ENCODE data around the gene BAG2. TPM values are rescaled to one million over a fixed set of nuclear protein-coding genes. Genes with fewer than 3 reads are reported as not detected.

Gene BAG2
- polyA plus RNA-seq, 1 donor from 2014 or later = 3.2 TPM

DNA sequence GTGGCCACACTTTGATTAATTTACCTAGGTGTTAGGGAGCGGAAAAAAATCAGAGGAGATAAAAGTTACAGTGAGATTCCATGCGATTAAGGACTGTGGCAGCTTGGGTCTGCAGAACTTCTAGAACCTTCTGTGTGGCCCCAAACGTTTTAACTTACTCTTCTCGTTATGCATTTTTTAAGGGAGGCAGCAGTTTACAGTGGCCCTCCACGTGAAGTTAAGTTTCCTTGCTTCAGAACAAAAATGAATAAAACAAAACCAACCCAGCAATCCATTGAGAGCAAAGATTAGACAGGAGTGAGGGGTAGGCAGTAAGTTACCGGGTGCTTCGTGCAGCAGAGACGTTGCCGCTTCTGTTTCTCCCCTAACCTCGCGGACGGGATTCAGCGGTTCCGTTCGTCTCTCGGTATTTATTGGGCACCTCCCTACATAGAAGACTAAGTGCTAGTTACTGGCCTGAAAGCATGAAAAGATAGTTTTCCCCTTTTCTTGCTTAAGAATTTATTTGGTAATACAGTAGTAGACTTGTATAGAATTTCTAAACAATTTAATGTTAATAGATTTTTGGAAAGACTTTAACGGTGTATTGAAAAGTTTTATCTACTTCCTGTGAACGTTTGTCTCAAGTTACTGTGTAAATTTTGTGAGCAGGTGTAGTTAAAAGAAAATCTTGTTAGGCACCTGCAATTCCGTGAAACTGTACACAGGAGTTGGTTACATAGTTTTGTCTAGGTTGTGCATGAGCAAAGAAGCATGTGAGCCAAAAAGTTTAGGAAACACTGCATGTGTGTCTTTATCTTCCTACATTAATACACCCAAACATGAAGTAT lies 1.1 kb downstream of the BAG2 start:
- no peaks in the 10 kb centered on the region for H3K27me3 ChIP-seq (ENCODE audit: insufficient read depth, low read depth, low read length)
- H2AFZ ChIP-seq (ENCODE audit: low read depth, low read length) = peak overlapping the region; percentile 42
- H3K36me3 ChIP-seq (ENCODE audit: insufficient read depth, low read length) = no peaks in the 10 kb centered on the region
- peak overlapping the region; percentile 53 for H3K4me2 ChIP-seq (ENCODE audit: low read length)
- peak overlapping the region; percentile 83 for H3K4me3 ChIP-seq (ENCODE audit: low read length)
- peak overlapping the region; percentile 30 for H3K27ac ChIP-seq (ENCODE audit: low read length)
- H4K20me1 ChIP-seq (ENCODE audit: insufficient read depth) = no peaks in the 10 kb centered on the region
- no peaks in the 10 kb centered on the region for H3K9me2 ChIP-seq (ENCODE audit: insufficient read depth, low read length)
- H3K9me3 ChIP-seq (ENCODE audit: low read length) = no peaks in the 10 kb centered on the region
- H3K9ac ChIP-seq (ENCODE audit: low read length) = peak overlapping the region; percentile 74
- H3F3A ChIP-seq (ENCODE audit: insufficient read depth, low read length, poor library complexity, severe bottlenecking) = no peaks in the 10 kb centered on the region
- no peaks in the 10 kb centered on the region for H3K79me2 ChIP-seq (replicated peaks; ENCODE audit: insufficient read depth, low read length)
- no peak for TF ChIP-seq EP300 (conservative IDR thresholded peaks at IDR 0.05; ENCODE audit: poor library complexity, severe bottlenecking)
- no peak for TF ChIP-seq SMC3 (conservative IDR thresholded peaks at IDR 0.05; ENCODE audit: poor library complexity)
- no peak for TF ChIP-seq TAF1 (IDR thresholded peaks at IDR 0.05; ENCODE audit: low read depth)
- TF ChIP-seq RAD21 (conservative IDR thresholded peaks at IDR 0.05) = no peak
- no peak for TF ChIP-seq POLR2AphosphoS5 (IDR thresholded peaks at IDR 0.05)
- TF ChIP-seq, protein P1, sequence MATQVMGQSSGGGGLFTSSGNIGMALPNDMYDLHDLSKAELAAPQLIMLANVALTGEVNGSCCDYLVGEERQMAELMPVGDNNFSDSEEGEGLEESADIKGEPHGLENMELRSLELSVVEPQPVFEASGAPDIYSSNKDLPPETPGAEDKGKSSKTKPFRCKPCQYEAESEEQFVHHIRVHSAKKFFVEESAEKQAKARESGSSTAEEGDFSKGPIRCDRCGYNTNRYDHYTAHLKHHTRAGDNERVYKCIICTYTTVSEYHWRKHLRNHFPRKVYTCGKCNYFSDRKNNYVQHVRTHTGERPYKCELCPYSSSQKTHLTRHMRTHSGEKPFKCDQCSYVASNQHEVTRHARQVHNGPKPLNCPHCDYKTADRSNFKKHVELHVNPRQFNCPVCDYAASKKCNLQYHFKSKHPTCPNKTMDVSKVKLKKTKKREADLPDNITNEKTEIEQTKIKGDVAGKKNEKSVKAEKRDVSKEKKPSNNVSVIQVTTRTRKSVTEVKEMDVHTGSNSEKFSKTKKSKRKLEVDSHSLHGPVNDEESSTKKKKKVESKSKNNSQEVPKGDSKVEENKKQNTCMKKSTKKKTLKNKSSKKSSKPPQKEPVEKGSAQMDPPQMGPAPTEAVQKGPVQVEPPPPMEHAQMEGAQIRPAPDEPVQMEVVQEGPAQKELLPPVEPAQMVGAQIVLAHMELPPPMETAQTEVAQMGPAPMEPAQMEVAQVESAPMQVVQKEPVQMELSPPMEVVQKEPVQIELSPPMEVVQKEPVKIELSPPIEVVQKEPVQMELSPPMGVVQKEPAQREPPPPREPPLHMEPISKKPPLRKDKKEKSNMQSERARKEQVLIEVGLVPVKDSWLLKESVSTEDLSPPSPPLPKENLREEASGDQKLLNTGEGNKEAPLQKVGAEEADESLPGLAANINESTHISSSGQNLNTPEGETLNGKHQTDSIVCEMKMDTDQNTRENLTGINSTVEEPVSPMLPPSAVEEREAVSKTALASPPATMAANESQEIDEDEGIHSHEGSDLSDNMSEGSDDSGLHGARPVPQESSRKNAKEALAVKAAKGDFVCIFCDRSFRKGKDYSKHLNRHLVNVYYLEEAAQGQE (IDR thresholded peaks at IDR 0.05; ENCODE audit: borderline replicate concordance) = no peak
- TF ChIP-seq EZH2 (IDR thresholded peaks at IDR 0.05; ENCODE audit: borderline replicate concordance, insufficient read depth, low read length, poor library complexity, severe bottlenecking) = no peak

DNA sequence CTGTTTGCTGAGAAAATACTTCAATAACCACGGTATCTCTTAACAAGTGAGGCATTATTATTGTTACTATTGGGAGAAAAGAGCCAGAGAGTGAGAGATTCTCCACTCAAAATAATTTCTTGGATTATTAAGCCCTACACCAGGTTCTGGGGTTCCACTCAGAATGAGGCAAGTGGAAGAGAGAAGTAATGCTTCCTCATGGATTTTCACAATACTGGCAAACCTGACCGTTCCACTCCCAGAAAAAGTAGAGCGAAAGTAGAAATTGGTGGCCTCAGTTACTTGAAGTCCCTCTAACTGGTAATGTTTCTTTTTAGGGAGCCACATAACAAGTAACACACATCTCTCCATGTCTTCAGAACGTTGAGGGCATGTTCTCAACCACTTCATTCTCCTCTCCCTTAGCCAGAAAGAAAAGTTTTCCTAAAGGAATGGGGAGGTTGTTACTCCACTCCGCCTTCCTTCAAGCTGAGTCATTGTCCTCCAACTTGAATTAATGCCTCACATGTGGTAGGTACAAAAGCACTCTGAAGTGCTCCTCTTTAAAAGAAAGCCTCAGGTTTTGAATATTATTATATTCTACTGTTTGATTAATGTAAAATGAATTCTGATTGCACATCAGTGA lies 1.9 kb downstream of the BAG2 start:
- Histone ChIP-seq H3K27me3 (ENCODE audit: insufficient read depth, low read depth, low read length) (no peaks in the 10 kb centered on the region), H3K4me2 (ENCODE audit: low read length) (no peak overlapping the region), H3F3A (ENCODE audit: insufficient read depth, low read length, poor library complexity, severe bottlenecking) (no peaks in the 10 kb centered on the region), H2AFZ (ENCODE audit: low read depth, low read length) (no peak overlapping the region), H3K79me2 (replicated peaks; ENCODE audit: insufficient read depth, low read length) (no peaks in the 10 kb centered on the region), H3K4me3 (ENCODE audit: low read length) (peak overlapping the region; percentile 83), H3K36me3 (ENCODE audit: insufficient read depth, low read length) (no peaks in the 10 kb centered on the region), H3K9ac (ENCODE audit: low read length) (no peak overlapping the region), H3K9me2 (ENCODE audit: insufficient read depth, low read length) (no peaks in the 10 kb centered on the region), H3K9me3 (ENCODE audit: low read length) (no peaks in the 10 kb centered on the region), H4K20me1 (ENCODE audit: insufficient read depth) (no peaks in the 10 kb centered on the region), H3K27ac (ENCODE audit: low read length) (no peak overlapping the region)
- TF ChIP-seq EP300 (conservative IDR thresholded peaks at IDR 0.05; ENCODE audit: poor library complexity, severe bottlenecking) = no peak

DNA sequence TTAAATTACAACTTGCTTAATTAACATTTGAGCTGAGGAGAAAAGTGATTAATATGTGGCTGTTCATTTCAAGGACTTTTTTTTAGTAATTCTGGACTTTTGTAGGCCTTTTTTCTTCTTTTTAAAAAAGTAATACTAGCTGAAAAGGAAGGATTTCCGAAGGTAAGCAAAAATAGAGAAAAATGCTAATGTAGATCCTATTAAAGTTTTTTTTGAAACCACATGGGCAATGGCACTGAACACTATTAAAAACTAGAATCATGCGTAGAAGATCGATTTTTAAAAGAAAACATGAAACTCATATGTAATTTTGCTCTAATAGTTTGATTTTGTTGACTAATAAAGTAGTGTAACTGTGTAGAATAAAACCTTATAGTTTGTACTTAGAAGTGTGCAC lies 2.4 kb downstream of the BAG2 start:
- Histone ChIP-seq H3K9me3 (ENCODE audit: low read length) (no peaks in the 10 kb centered on the region), H4K20me1 (ENCODE audit: insufficient read depth) (no peaks in the 10 kb centered on the region), H3F3A (ENCODE audit: insufficient read depth, low read length, poor library complexity, severe bottlenecking) (no peaks in the 10 kb centered on the region), H3K4me3 (ENCODE audit: low read length) (no peak overlapping the region), H3K9me2 (ENCODE audit: insufficient read depth, low read length) (no peaks in the 10 kb centered on the region), H3K79me2 (replicated peaks; ENCODE audit: insufficient read depth, low read length) (no peaks in the 10 kb centered on the region), H3K27ac (ENCODE audit: low read length) (no peak overlapping the region), H2AFZ (ENCODE audit: low read depth, low read length) (no peak overlapping the region), H3K9ac (ENCODE audit: low read length) (no peak overlapping the region), H3K27me3 (ENCODE audit: insufficient read depth, low read depth, low read length) (no peaks in the 10 kb centered on the region), H3K36me3 (ENCODE audit: insufficient read depth, low read length) (no peaks in the 10 kb centered on the region), H3K4me2 (ENCODE audit: low read length) (no peak overlapping the region)
- TF ChIP-seq TAF1 (IDR thresholded peaks at IDR 0.05; ENCODE audit: low read depth) (no peak), EZH2 (IDR thresholded peaks at IDR 0.05; ENCODE audit: borderline replicate concordance, insufficient read depth, low read length, poor library complexity, severe bottlenecking) (no peak), MXI1 (conservative IDR thresholded peaks at IDR 0.05; ENCODE audit: poor library complexity, severe bottlenecking) (no peak)
- TF ChIP-seq, protein P2, sequence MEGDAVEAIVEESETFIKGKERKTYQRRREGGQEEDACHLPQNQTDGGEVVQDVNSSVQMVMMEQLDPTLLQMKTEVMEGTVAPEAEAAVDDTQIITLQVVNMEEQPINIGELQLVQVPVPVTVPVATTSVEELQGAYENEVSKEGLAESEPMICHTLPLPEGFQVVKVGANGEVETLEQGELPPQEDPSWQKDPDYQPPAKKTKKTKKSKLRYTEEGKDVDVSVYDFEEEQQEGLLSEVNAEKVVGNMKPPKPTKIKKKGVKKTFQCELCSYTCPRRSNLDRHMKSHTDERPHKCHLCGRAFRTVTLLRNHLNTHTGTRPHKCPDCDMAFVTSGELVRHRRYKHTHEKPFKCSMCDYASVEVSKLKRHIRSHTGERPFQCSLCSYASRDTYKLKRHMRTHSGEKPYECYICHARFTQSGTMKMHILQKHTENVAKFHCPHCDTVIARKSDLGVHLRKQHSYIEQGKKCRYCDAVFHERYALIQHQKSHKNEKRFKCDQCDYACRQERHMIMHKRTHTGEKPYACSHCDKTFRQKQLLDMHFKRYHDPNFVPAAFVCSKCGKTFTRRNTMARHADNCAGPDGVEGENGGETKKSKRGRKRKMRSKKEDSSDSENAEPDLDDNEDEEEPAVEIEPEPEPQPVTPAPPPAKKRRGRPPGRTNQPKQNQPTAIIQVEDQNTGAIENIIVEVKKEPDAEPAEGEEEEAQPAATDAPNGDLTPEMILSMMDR (IDR thresholded peaks at IDR 0.05; ENCODE audit: poor library complexity, severe bottlenecking) = no peak
- TF ChIP-seq, protein P1 (IDR thresholded peaks at IDR 0.05; ENCODE audit: borderline replicate concordance) = no peak
